Measurements from ENCODE around the gene RIPK3. TPM values are rescaled to one million over a fixed set of nuclear protein-coding genes. Genes with fewer than 3 reads are reported as not detected.
A peak's percentile ranks its signal among the peaks of the same experiment; 100 is the strongest.

RIPK3 gene
- total RNA-seq, 1 donor from 2014 or later, result 38.9 TPM

DNA sequence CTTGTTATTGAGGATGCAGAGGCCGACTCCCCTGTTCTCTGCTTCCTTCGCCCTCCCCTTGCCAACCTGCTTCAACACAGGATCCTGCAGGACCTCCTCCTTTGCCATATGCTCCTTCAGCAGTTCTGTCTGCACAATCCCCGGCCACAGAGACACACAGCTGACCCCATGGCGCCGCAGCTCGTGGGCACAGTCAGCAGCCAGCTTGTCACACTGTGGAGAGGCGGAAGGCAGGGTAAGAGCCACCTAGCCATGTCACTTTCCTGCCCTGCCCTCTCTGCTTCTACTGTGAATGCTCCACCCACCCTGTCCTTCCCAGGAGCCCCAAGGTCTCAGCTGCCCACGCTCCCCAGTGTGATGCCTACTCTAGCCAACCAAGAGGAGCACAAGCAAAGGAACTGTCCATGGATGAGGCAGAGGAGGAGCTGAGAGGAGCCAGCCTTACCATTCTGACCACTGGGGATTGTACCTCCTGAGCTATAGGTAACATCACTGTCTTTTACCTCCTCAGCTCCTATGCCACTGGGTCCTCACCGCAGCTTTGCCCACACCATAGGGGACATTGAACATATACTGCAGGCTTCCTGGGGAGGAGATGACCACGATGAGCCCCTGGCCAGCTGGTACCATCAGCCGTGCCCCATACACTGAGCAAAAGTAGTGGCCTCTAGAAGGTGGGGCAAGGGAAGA lies 47.5 kb downstream of the RIPK3 start:
- no peak overlapping the region for H3K27ac Mint-ChIP-seq
- CTCF ChIA-PET, result interaction anchor here (0.7 to 1.5 kb wide), 4 partner anchors 13 to 154 kb away, joined by 3 to 6 read pairs (median 4); partner anchors contain the start of genes CIDEB and TINF2
- no peak for DNase-seq
- intact Hi-C loops (cut with micrococcal nuclease), result no loop called here
- no peak for ATAC-seq (ENCODE audit: low read depth)
- peaks cover 63% of the 10 kb centered on the region for H3K36me3 Mint-ChIP-seq (ENCODE audit: low read depth)
- no peaks in the 10 kb centered on the region for H3K9me3 Mint-ChIP-seq
- TF ChIP-seq, protein P1, sequence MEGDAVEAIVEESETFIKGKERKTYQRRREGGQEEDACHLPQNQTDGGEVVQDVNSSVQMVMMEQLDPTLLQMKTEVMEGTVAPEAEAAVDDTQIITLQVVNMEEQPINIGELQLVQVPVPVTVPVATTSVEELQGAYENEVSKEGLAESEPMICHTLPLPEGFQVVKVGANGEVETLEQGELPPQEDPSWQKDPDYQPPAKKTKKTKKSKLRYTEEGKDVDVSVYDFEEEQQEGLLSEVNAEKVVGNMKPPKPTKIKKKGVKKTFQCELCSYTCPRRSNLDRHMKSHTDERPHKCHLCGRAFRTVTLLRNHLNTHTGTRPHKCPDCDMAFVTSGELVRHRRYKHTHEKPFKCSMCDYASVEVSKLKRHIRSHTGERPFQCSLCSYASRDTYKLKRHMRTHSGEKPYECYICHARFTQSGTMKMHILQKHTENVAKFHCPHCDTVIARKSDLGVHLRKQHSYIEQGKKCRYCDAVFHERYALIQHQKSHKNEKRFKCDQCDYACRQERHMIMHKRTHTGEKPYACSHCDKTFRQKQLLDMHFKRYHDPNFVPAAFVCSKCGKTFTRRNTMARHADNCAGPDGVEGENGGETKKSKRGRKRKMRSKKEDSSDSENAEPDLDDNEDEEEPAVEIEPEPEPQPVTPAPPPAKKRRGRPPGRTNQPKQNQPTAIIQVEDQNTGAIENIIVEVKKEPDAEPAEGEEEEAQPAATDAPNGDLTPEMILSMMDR (IDR thresholded peaks at IDR 0.05), result no peak
- no peak overlapping the region for H3K4me3 Mint-ChIP-seq
- POLR2A ChIA-PET, result interaction anchor here (1.0 to 5.8 kb wide), 5 partner anchors 8 to 103 kb away, joined by 3 to 61 read pairs (median 5); partner anchors contain the start of genes IPO4 and TINF2
- no peaks in the 10 kb centered on the region for H3K27me3 Mint-ChIP-seq
- peaks cover 41% of the 10 kb centered on the region for H3K4me1 Mint-ChIP-seq

DNA sequence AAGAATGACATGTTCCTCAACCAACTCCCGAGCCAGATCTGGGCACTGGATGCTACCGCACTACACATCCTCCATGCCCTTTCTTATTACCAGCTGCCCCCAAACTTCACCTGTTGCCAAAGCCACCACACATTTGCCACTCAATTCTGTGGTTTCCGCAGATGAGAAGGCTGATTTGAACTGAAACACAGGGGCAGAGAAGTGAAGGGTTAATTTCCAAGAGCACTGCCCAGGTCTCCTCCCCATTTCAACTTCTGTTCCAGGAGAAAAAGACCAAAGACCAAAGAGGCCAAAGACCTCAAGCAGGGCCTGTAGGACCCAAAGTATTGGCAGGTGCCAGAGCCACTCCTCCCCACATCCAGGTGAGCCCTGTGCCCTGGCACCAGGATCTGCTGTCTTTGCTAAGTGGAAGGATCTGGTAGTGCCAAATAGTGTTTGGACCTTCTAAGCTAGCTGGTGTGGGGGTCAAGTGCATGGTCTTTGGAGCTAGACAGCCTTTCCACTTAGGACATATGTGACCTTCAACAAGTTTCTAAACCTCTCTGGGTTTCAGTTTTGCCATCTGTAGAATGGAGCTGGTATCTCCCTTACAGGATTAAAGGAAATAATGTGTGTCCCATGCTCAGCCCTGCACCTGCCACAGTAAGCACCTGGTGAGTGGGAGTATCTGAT lies 48.2 kb downstream of the RIPK3 start:
- H3K4me3 Mint-ChIP-seq, result no peak overlapping the region
- peaks cover 60% of the 10 kb centered on the region for H3K36me3 Mint-ChIP-seq (ENCODE audit: low read depth)
- intact Hi-C loops (cut with micrococcal nuclease), result no loop called here
- DNase-seq (no peak), ATAC-seq (ENCODE audit: low read depth) (no peak)
- CTCF ChIA-PET, result interaction anchor here (0.7 to 1.5 kb wide), 4 partner anchors 12 to 153 kb away, joined by 3 to 6 read pairs (median 4); partner anchors contain the start of genes CIDEB and TINF2
- H3K27me3 Mint-ChIP-seq, result no peaks in the 10 kb centered on the region
- POLR2A ChIA-PET, result interaction anchor here (1.0 to 5.8 kb wide), 5 partner anchors 9 to 49 kb away, joined by 3 to 61 read pairs (median 20); partner anchors contain the start of genes RABGGTA and TINF2
- H3K4me1 Mint-ChIP-seq, result peaks cover 34% of the 10 kb centered on the region
- TF ChIP-seq, protein P1 (IDR thresholded peaks at IDR 0.05), result no peak
- no peak overlapping the region for H3K27ac Mint-ChIP-seq
- no peaks in the 10 kb centered on the region for H3K9me3 Mint-ChIP-seq

DNA sequence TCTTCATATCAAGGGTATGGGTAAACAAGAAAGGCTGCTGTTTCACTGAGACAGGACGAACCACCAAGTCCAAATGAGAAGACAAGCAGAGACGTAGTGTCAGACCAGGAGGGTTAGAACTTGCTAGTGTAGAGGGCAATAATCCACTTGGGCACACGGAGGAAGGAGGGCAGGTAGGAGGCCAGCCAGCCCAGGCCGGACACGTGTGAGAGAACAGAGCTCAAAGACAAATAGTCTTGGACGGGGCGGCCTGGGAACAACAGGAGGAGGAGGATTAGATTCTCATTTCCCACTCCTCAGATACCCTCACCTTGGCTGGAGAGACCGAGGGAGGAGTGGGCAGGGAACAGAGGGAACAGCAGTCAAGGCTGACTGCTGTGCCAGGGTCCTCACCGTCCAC lies 49.0 kb downstream of the RIPK3 start:
- ChIA-PET POLR2A (interaction anchor here (1.0 to 5.8 kb wide), 8 partner anchors 11 to 155 kb away, joined by 3 to 61 read pairs (median 16); partner anchors contain the start of genes EMC9, MDP1, PSME1 and RABGGTA), CTCF (interaction anchor here (1.1 to 2.3 kb wide), 6 partner anchors 8 to 182 kb away, joined by 3 to 17 read pairs (median 10); partner anchors contain the start of genes CIDEB, DHRS1, NOP9 and RABGGTA)
- H3K27me3 Mint-ChIP-seq, result no peaks in the 10 kb centered on the region
- H3K4me1 Mint-ChIP-seq, result peaks cover 27% of the 10 kb centered on the region
- TF ChIP-seq, protein P1 (IDR thresholded peaks at IDR 0.05), result no peak
- H3K9me3 Mint-ChIP-seq, result no peaks in the 10 kb centered on the region
- H3K4me3 Mint-ChIP-seq, result no peak overlapping the region
- DNase-seq (no peak), ATAC-seq (ENCODE audit: low read depth) (no peak)
- H3K36me3 Mint-ChIP-seq (ENCODE audit: low read depth), result peaks cover 52% of the 10 kb centered on the region
- intact Hi-C loops (cut with micrococcal nuclease), result no loop called here
- no peak overlapping the region for H3K27ac Mint-ChIP-seq

DNA sequence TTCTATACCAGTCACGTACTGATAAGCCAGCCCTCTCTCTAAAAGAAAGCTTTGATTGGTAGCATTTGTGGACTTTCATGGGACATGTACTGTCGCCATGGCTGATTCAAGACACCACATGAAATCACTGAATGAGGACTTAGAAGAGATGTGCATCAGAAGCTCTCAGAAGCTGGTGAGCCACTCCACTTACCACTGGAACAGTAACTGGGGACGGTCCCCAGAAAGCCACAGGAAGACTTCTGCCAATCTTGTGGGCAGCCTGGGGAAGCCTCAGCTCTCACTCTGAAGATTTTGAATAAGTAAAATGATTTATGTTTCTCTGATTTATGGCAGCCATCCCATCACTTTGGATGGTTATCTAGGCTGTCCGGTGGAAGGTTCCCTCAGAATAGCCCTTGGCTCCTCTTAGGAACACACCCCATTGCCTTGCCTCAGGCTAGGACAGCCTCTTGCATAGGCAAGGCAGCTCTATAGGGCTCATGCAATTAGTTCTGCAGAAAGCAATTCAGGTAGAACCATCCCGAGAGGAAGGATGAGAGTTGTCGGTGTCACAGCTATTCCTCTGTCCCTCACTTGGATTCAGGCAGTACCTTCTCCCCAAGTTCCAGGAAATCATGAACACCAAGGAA lies 50.0 kb downstream of the RIPK3 start:
- Mint-ChIP-seq H3K9me3 (no peaks in the 10 kb centered on the region), H3K4me3 (peak overlapping the region; percentile 15), H3K27ac (peak overlapping the region; percentile 70), H3K36me3 (ENCODE audit: low read depth) (peaks cover 44% of the 10 kb centered on the region), H3K27me3 (no peaks in the 10 kb centered on the region), H3K4me1 (peaks cover 27% of the 10 kb centered on the region)
- DNase-seq, result no peak
- intact Hi-C loops (cut with micrococcal nuclease), result loop anchor here (1.0 kb wide), 2 partner anchors 10 to 18 kb away; partner anchors contain the start of gene RABGGTA
- CTCF ChIA-PET, result interaction anchor here (0.8 to 2.3 kb wide), 9 partner anchors 9 to 181 kb away, joined by 3 to 17 read pairs (median 5); partner anchors contain the start of genes CIDEB, DHRS1, NOP9 and RABGGTA
- TF ChIP-seq, protein P1 (IDR thresholded peaks at IDR 0.05), result no peak
- peak; percentile 97 for ATAC-seq (ENCODE audit: low read depth)
- POLR2A ChIA-PET, result interaction anchor here (0.6 to 5.8 kb wide), 15 partner anchors 10 to 195 kb away, joined by 3 to 61 read pairs (median 4); partner anchors contain the start of genes CIDEB, DCAF11, DHRS1 and EMC9

Measured in activated B cell treated with CpG ODN at 0.5 μM for 24 hours (primary cell).